GM19455 (cell line): ENCODE measurements around the gene SLC38A10.

Experiments
- ATAC-seq: cut with Tn5 transposase; IDR thresholded peaks from one replicate; pipeline ENCODE4 v1.9.1; 2021; ENCODE audit not compliant: unreplicated experiment

The SLC38A10 gene

GRCh38 chr17:81210868-81211267, 84.2 kb downstream of the SLC38A10 start:
- ATAC-seq = no peak

- ATAC-seq = no peak
Observed at GRCh38 chr17:81210466-81210865, 84.6 kb downstream of the SLC38A10 start.

DNA sequence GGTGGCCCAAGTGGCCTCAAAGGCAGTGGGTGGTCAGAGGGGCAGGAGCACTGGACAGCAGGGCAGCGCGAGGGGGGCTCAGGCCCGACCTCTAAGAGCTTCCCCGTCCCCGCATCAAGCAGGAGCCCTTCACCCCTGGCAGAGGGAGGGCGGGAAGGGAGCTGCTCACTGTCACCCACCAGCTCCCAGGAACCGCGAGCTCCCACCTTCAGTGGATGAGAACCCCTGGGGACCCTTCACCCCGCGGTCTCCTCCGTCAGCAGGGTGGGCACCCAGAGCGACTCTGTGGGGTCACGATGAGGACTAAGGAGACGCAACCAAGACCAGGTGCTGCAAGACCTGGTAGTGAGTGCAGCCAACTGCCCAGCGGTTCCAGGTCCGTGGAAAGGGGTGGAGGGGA, 86.0 kb downstream of the SLC38A10 start:
- no peak for ATAC-seq

DNA sequence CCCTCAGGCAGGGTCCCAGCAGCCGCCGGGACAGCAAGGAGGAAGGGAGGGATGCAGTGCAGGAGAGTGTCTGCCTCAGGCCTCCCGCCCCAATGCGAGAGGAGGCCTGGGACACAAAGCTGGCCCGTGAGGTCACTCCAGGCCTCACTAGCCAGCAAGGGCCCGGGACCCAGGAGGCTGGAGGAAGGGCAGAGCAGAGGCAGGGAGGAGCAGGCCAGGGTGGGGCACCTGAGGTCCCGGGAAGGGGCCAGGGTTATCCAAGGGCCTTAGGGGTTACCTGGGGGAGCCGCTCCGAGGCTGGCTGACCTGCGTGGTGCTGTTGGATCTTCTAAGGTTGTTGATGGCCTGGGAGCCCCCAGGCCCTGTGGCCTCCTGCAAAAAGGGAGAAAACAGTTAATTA, 86.5 kb downstream of the SLC38A10 start:
- no peak for ATAC-seq

DNA sequence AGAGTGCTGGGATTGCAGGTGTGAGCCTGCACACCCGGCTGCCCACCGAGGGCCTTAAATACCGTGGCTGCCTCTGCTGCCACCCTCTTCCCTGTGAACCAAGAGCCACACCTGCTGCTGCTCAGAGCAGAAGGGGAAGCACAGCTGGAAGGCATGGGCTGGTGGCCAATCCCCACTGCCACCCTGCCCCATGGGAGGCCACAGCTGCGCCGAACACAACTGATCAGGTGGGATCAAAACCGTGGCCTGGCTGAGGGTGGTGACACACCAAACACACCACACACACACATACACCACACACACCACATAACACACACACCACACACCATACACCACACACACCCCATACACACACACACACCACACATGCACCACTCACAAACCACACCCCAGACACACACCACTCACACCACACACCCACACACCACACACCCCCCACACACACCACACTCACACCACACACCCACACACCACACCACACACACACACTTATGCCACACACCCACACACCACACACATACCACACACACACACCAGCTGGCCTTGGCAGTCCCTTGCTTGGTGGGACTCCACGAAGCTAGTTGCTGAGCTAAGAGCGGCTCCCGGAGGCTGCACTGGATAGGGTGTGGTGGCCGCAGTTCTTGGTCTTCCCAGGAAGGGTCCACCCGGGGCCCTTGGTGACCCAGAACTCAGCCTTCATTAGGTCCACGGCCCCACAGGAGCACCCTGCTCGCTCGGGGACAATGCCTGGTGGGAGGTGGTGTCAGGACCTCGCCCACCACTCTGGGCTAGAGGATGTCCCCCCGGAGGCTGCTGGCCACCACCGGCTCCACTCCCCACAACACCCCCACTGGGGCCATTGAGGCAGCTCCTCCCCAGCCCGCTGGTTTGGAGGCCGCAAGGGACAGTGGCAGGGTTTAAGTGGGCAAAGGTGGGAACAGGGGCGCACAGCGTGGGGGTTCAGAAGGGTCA, 87.2 kb downstream of the SLC38A10 start:
- no peak for ATAC-seq

- ATAC-seq = no peak
Observed at GRCh38 chr17:81206657-81207056, 88.5 kb downstream of the SLC38A10 start.

GRCh38 chr17:81206166-81206565, 88.9 kb downstream of the SLC38A10 start:
- ATAC-seq = no peak

GRCh38 chr17:81204578-81204977, 90.5 kb downstream of the SLC38A10 start:
- no peak for ATAC-seq

GRCh38 chr17:81203136-81203535, 92.0 kb downstream of the SLC38A10 start:
- ATAC-seq = no peak

DNA sequence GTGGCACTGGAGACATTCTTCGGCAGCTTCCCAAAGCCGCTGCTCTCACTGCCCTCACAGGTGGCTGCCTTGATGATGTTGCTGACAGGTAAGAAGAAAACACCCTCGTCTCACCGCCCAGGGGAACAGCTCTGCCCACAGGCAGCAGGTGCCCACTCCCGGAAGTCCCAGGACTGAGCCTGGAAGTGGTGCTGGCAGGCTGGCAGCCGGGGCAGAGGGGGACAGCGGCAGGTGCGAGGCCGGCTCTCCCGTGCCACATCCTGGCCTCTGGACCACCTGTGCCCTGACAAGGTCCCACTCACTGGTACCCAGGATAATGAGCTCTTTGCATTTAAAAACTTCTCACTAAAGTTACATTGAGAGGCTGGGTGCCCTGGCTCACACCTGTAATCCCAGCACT, 92.8 kb downstream of the SLC38A10 start:
- ATAC-seq = no peak

DNA sequence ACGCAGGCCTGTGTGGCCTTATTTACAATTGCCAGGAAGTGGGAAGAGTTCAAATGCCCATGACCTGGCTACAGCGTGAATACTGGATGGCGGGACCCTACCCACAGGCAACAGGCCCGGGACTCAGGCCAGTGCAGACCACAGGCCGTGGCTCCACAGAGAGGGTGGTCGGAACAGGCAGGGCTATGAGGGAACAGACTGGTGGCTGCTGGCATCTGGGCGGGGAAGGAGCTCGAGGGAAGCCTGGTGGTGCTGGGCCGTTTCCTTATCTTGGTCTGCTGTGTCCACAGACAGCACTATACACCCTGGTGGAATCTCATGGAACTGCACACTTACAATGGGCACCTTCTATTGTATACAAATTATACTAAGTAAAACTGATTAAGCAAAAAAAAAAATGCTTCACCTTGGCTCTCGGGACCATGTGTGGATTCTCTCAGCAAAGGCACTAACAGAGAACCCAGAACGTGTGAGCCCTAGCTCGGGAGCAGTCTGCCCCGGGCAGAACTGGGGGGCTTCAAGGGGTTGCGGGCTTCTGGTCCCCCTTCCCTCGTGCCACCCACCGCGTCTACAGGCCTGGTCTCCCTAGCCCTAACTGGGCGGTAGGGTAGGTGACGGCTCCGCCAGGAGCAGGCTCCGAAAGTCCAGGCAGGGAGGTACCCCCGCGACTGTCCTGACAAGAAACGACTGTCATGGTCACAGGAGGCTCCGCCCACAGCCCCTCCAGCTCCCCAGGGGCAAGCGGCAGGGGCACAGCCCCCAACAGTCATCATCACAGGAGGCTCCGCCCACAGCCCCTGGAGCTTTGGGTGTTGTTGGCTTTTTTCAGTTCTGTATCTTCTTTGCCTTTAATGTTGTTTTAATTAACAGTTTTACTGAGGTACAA, 94.2 kb downstream of the SLC38A10 start:
- ATAC-seq = no peak

GRCh38 chr17:81200201-81200600, 94.9 kb downstream of the SLC38A10 start:
- ATAC-seq = no peak

DNA sequence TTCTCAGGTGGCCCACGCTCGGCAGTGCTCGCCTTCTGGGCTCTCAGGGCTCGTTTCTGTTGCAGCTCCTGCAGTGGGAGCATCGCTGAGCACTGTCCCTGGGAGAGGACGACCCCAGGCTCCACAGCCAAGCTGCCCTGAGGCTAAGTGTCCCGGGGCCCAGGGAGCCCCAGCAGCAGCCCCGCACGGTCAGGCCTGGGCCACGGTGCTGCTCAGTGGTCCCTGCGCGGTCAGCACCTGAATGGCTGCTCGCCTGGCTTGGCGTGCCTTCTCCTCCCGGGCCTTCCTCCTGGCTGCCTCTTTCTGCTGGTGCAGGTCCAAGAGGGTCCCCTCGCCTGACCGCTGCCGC, 95.7 kb downstream of the SLC38A10 start:
- ATAC-seq = no peak

- ATAC-seq = no peak
Observed at GRCh38 chr17:81198826-81199481, 96.2 kb downstream of the SLC38A10 start.

DNA sequence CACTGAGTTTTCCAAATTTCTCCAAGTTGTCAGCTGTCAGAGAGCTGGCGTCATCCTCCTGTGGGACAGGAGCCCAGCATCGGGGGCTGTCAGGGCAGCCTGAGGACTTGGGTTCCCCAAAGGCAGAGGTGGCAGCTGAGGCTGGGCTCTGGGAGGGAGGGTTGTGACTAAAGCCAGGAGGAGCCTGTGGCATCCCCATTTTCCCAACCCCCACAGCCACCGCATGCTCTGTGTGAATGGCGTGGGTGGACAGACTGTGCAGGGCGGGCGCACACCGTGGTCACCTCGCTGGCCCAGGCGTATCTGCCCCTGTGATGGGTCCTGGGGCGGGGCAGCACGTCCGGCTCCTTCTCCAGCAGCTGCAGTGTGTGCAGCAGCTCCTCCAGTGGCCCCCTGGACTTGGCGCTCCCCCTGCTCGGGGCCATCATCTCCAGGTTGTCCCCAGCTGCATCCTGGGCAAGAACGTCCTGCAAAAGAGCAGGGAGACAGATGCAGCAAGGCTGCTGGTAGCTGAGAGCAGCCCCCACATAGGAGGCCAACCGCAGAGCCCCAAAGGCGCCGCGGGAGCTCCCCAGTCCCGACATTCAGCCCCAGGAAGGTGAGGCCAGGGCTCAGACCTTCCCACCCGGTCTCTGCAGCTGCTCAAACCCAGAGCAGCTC, 97.1 kb downstream of the SLC38A10 start:
- no peak for ATAC-seq

- no peak for ATAC-seq
Observed at GRCh38 chr17:81197409-81197795, 97.7 kb downstream of the SLC38A10 start.

DNA sequence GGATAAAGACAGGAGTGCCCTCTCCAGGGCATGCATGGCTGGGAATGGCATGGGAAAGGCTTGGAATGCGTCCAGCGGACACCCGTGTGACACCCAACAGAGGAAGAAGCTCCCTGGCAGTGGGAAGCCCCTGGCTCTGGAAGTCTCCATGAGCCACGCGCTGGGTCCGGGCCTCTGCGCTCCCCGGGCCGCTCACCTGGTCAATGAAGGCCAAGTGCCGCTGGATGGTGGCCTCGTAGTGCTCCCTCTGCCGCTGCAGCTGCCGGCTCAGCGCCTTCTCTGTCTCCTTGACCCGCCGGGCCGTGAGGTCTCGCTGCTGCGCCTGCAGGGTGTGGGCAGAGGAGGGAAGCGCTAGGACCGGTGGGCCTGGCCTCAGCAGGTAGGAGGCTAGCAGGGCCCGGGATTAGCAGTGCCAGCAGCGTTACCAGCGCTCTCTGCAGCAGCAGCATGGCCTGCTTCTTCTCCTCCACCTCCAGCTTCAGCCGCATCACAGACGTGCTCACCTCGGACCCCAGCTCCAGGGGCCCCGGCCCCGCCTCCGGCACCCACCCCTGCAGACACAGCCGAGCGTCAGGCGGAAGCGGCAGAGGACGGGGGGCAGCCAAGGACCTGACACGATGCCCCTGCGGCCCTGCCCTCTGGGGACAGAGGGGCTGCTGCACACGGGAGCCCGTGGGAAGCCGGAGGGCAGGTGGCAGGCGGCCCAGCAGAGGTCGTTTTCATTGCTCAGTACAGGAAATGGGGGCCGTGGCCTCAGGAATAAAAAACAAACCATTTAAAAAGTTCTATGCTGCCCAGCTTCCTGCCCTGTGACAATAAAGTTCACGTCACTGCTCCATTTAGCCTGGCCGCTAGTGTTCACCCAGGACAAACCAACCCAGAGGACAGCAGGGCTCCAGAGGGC, 98.3 kb downstream of the SLC38A10 start:
- ATAC-seq = no peak

- ATAC-seq = no peak
Observed at GRCh38 chr17:81195941-81196495, 99.1 kb downstream of the SLC38A10 start.
